Left hindlimb (tissue), 1 donor: ENCODE results near the gene TMEM214.

ENCODE experiments used
- DNase-seq: peaks from one replicate; pipeline ENCODE4 v3.0.0-alpha.2; 2018

The TMEM214 gene

GRCh38 chr2:27010139-27010538, 22.6 kb upstream of the TMEM214 start:
- no peak for DNase-seq

DNA sequence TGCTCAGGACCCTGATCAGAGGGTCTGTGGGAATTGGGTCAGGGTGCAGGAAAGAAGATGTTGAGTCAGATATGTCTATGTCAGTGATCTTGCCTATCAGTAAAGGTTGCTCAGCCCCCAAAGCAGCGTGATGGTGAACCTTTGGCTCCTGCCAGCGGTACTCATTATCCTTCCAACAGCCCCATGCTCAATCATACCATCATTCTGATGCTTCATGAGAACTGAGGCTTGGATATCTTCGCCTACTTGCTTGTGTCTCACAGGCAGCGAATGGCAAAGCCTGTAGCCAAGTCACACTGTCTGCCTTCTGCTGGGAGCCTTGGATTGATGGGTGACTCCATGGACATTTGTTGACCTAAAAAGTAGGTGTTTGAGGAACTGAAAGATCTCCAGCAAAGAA, 19.0 kb upstream of the TMEM214 start:
- no peak for DNase-seq

- DNase-seq, result no peak
Measured at GRCh38 chr2:27014771-27015433, 17.9 kb upstream of the TMEM214 start.

- DNase-seq, result no peak
Measured at GRCh38 chr2:27016801-27017325, 15.9 kb upstream of the TMEM214 start.

DNA sequence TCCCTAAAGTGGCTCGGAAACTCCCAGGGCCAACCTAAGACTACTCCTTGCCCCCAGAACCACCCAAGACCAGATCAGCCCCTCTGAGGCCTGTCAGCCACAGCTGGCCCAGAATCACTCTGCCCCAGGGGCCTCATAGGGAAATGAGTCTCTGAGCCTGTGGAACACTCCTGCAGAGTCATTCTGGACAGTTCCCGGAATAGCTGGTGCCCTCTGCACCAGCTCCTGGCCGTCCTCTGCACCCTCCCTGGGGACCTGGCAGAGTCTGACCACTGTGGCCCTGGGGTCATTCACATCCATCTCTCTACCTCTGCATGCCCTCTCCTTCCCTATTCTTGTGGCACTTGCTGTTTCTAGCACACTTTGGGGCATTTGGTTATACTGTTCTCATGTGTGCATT, 14.6 kb upstream of the TMEM214 start:
- no peak for DNase-seq

GRCh38 chr2:27019459-27019858, 13.3 kb upstream of the TMEM214 start:
- DNase-seq, result no peak

GRCh38 chr2:27019931-27020855, 12.6 kb upstream of the TMEM214 start:
- DNase-seq, result no peak

- no peak for DNase-seq
Measured at GRCh38 chr2:27021253-27022049, 11.3 kb upstream of the TMEM214 start.

DNA sequence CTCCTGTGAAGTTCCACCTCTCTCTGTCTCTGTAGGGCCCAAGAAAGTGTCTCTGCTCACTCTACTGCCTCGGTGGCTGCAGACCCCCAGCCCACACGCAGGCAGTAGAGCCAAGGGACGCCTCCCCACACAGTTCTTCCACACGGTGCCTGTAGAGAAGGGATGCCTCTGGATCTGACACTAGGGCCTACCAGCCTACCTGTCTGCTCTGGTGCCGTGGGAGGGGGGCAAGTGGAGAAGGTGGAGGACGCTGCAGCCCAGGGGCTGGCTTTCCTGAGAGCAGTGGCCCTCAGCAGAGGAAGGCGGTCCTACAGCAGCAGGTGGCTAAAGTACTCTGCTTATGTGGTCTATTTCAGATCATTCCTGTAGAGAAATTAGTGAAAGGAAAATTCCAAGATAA, 9.0 kb upstream of the TMEM214 start:
- DNase-seq, result no peak

DNA sequence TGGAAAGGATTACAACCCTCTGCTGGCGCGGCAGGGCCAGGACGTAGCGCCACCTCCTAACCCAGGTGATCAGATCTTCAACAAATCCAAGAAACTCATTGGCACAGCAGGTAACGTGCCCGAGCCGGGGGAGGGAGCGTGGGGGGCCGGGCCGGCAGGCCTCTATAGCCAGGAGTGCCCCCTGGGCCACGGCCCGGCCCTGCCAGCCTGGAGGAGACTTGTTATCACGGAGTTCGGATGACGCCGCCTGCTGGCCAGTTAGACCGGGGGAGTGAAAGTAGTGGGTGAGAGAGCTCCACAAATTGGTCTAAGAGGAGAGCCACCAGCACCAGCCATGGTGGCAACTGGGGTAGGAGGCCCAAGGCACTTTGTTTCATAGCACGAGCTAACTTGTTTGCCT, 8.6 kb upstream of the TMEM214 start:
- no peak for DNase-seq

GRCh38 chr2:27024812-27025211, 8.0 kb upstream of the TMEM214 start:
- DNase-seq, result no peak

DNA sequence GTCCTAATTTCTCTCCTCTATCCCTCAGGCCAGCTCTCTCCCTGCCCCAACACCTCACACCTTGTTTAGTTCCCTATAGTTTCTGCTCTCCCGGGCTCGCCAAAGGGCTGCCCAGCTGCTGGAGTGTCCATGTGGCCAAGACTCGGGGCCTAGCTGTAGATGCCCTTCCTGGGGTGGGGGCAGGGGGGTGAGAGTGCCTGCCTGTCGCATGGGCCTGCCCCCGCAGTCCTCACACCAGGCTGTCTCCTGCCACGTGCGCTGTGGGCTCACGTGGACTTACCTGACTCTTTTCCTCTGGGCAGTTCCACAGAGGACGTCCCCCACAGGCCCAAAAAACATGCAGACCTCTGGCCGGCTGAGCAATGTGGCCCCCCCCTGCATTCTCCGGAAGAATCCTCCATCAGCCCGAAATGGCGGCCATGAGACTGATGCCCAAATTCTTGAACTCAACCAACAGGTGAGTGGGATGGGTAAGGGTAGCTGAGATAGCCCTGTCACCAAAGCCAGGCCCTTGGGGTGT, 7.4 kb upstream of the TMEM214 start:
- DNase-seq, result no peak

DNA sequence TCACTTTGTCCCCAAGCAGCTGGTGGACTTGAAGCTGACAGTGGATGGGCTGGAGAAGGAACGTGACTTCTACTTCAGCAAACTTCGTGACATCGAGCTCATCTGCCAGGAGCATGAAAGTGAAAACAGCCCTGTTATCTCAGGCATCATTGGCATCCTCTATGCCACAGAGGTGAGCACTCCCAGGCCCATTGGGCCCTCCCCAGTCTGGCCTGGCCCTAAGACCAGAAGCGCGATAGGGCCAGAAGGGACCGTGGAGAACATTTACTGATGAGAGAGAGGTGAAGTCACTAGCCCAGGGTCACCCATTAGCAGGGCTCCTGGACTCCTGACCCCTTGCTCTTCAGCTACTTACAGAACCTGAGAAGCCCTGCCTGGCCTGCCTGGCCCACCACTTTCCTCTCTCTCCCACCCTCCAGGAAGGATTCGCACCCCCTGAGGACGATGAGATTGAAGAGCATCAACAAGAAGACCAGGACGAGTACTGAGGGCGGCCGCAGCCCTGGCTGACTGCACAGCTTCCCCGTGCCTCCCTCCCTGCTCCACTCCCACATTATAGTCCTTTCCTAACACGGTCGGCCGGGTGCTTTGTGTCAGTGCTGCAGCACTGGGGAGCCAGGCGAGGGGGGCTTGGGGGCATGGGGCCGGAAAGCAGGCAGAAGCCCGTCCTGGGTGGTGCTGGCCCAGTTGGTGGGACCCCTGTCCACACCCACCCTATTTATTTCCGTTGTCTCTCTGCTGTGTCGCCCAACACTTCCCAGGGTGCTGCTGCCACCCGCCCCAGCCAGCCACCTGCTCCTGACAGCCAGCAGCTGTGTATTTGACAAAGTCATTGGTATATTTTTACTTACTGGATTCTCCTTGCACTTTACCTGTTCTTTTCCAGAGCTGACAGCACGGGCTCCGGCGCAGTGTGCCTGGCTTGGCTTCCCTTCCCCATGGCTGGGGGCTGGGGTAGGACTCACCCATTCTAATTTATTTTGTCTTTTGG, 6.6 kb upstream of the TMEM214 start:
- DNase-seq, result no peak

- no peak for DNase-seq
Measured at GRCh38 chr2:27027211-27027651, 5.5 kb upstream of the TMEM214 start.

DNA sequence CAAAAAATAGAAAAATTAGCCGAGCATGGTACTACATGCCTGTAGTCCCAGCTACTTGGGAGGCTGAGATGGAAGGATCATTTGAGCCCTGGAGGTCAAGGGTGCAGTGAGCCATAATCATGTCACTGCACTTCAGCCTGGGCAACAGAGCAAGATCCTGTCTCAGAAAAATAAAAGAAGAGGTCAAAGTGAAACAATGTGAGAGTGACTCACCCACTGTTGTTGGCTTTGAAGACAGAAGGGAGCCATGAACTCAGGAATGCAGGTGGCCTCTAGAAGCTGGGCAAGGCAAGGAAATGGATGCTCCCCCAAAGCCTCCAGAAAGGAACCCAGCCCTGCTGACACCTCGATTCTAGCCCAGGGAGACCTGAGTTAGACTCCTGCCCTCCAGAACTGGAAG, 3.7 kb upstream of the TMEM214 start:
- DNase-seq, result no peak

GRCh38 chr2:27033253-27033852, 588 bp downstream of the TMEM214 start:
- no peak for DNase-seq

GRCh38 chr2:27038012-27038411, 5.2 kb downstream of the TMEM214 start:
- no peak for DNase-seq

GRCh38 chr2:27038631-27039339, 6.0 kb downstream of the TMEM214 start:
- DNase-seq, result no peak

GRCh38 chr2:27039426-27039825, 6.7 kb downstream of the TMEM214 start:
- no peak for DNase-seq

GRCh38 chr2:27039871-27040270, 7.1 kb downstream of the TMEM214 start:
- DNase-seq, result no peak

- no peak for DNase-seq
Measured at GRCh38 chr2:27040282-27040681, 7.5 kb downstream of the TMEM214 start.
